ENCODE measurements around the gene TSEN54.

GRCh38 chr17:75488693-75489510 lies 27.4 kb upstream of the TSEN54 start:
- TF ChIP-seq EZH2 (optimal IDR thresholded peaks at IDR 0.05; ENCODE audit: low read depth, low read length) (no peak), CTCF (IDR thresholded peaks at IDR 0.05; ENCODE audit: low read length) (no peak), EZH2phosphoT487 (IDR thresholded peaks at IDR 0.05; ENCODE audit: low read length) (no peak)

Measured in MM.1S (cell line).